OCI-LY7 (cell line): ENCODE measurements around the gene ZNF831.

ENCODE experiments used
- EZH2phosphoT487 ChIP-seq: fragments of 200-600 bp; sonication (generic); IDR thresholded peaks from 2 replicates; pipeline ENCODE4 v1.6.1; 2018; ENCODE audit warnings: low read depth, borderline replicate concordance, mild to moderate bottlenecking, mixed run types, antibody characterized with exemption, low read length, moderate library complexity, mixed read lengths
- TF ChIP-seq, protein P1 (sequence below): fragments of 200-600 bp; sonication (generic); conservative IDR thresholded peaks from 2 replicates; pipeline ENCODE4 v1.5.1; 2014; ENCODE audit warnings: mild to moderate bottlenecking, antibody characterized with exemption, low read length, moderate library complexity, mixed read lengths

DNA sequence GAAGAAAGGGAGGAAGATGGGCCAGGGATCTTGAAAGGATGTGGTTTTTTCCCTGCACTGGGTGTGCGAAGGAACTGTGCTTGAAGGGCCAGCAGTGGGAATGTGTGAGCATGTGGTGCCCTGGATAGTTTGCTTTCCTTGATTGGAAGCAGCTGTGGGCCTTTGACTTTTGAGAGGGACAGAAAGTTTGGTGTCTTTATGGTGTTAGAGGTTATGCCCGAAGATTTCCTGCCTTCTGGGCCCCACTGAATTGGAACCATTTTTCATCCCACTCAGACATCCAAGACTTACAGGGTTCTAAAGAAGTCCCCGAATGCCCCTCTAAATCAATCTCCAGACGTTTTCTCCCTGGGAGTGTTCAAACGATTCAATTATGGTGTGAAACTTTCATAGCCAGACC, 113.3 kb downstream of the ZNF831 start:
- TF ChIP-seq, protein P1, sequence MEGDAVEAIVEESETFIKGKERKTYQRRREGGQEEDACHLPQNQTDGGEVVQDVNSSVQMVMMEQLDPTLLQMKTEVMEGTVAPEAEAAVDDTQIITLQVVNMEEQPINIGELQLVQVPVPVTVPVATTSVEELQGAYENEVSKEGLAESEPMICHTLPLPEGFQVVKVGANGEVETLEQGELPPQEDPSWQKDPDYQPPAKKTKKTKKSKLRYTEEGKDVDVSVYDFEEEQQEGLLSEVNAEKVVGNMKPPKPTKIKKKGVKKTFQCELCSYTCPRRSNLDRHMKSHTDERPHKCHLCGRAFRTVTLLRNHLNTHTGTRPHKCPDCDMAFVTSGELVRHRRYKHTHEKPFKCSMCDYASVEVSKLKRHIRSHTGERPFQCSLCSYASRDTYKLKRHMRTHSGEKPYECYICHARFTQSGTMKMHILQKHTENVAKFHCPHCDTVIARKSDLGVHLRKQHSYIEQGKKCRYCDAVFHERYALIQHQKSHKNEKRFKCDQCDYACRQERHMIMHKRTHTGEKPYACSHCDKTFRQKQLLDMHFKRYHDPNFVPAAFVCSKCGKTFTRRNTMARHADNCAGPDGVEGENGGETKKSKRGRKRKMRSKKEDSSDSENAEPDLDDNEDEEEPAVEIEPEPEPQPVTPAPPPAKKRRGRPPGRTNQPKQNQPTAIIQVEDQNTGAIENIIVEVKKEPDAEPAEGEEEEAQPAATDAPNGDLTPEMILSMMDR = no peak
- no peak for TF ChIP-seq EZH2phosphoT487
